OCI-LY1 (cell line): ENCODE measurements around the gene MCTP1.

Experiments
- EZH2 ChIP-seq: fragments of 200-600 bp; sonication (generic), shearing (Covaris generic); IDR thresholded peaks from 2 replicates; pipeline ENCODE4 v1.8.0; 2017; ENCODE audit warnings: borderline replicate concordance, mixed run types, mild to moderate bottlenecking, antibody characterized with exemption, low read length, moderate library complexity, mixed read lengths
- TF ChIP-seq, protein P1 (sequence below): fragments of 200-600 bp; sonication (generic), shearing (Covaris generic); IDR thresholded peaks from 2 replicates; pipeline ENCODE4 v1.5.1; 2017; ENCODE audit warnings: mild to moderate bottlenecking, antibody characterized with exemption, low read length, moderate library complexity, mixed read lengths

DNA sequence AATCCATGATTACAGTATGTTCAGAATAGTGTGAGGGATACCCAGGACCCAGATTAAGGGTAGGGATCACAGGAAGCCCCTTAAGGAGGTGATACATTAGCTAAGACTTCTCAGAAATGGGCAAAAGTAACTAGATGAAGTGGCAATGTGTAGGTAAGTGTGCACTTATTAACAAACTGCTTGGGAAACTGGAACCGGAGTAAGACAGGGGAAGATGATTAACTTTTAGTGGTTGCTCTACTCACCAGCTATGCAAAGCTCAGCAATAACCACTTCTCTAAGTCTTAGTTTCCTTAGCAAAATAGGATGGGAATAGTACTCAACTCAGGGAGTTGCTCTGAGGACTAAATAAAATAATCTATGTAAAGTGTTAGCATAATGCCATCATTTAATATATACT lies 182.2 kb downstream of the MCTP1 start:
- TF ChIP-seq, protein P1, sequence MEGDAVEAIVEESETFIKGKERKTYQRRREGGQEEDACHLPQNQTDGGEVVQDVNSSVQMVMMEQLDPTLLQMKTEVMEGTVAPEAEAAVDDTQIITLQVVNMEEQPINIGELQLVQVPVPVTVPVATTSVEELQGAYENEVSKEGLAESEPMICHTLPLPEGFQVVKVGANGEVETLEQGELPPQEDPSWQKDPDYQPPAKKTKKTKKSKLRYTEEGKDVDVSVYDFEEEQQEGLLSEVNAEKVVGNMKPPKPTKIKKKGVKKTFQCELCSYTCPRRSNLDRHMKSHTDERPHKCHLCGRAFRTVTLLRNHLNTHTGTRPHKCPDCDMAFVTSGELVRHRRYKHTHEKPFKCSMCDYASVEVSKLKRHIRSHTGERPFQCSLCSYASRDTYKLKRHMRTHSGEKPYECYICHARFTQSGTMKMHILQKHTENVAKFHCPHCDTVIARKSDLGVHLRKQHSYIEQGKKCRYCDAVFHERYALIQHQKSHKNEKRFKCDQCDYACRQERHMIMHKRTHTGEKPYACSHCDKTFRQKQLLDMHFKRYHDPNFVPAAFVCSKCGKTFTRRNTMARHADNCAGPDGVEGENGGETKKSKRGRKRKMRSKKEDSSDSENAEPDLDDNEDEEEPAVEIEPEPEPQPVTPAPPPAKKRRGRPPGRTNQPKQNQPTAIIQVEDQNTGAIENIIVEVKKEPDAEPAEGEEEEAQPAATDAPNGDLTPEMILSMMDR = no peak
- no peak for TF ChIP-seq EZH2
